Aorta (tissue), 5 donors: ENCODE data around the gene EVI5. TPM values are rescaled to one million over a fixed set of nuclear protein-coding genes. Genes with fewer than 3 reads are reported as not detected.

Experiments
- ATAC-seq: fragments of 200-7000 bp; cut with Tn5 transposase; one replicate; pipeline ENCODE4 v1.9.1; 2022; ENCODE audit warnings: moderate library complexity; ENCODE audit not compliant: low FRiP score
- DNase-seq, 2 donors: peaks; one replicate each; pipeline ENCODE4 v3.0.0-alpha.2; 2020
- H3K27ac ChIP-seq, 2 donors: one replicate each; pipeline ENCODE4 v1.5.1; 2013; ENCODE audit warnings: low read length in 2 of 2, mild to moderate bottlenecking in 2 of 2, moderate library complexity in 2 of 2, control low read depth in 1 of 2, inconsistent platforms in 1 of 2, low read depth in 1 of 2
- H3K27me3 ChIP-seq, 2 donors: one replicate each; pipeline ENCODE4 v1.6.1; 2013; ENCODE audit warnings: control low read depth in 1 of 2, low read length in 1 of 2, mild to moderate bottlenecking in 1 of 2, moderate library complexity in 1 of 2; ENCODE audit not compliant: insufficient read depth in 2 of 2, control insufficient read depth in 1 of 2
- H3K36me3 ChIP-seq, 2 donors: one replicate each; pipeline ENCODE4 v1.6.1; 2013; ENCODE audit warnings: control low read depth in 1 of 2, low read length in 1 of 2, mild to moderate bottlenecking in 1 of 2; ENCODE audit not compliant: insufficient read depth in 2 of 2, control insufficient read depth in 1 of 2
- H3K4me1 ChIP-seq, 2 donors: one replicate each; pipeline ENCODE4 v1.6.1; 2013; ENCODE audit warnings: low read length in 2 of 2, control low read depth in 1 of 2, mild to moderate bottlenecking in 1 of 2, moderate library complexity in 1 of 2; ENCODE audit not compliant: insufficient read depth in 2 of 2, control insufficient read depth in 1 of 2
- H3K4me3 ChIP-seq, 2 donors: one replicate each; pipeline ENCODE4 v1.5.1; 2013; ENCODE audit warnings: low read length in 2 of 2, control low read depth in 1 of 2, mild to moderate bottlenecking in 1 of 2
- H3K9me3 ChIP-seq: one replicate; pipeline ENCODE4 v1.6.1; 2013; ENCODE audit warnings: mild to moderate bottlenecking, low read length; ENCODE audit not compliant: control insufficient read depth
- WGBS, 2 donors: extraction: QIAGEN DNeasy Blood & Tissue Kit; methylation state at CpG; one replicate each; pipeline ENCODE4 v1.1.7; 2013; 5-methylcytosine and 5-hydroxymethylcytosine counted together
- intact Hi-C, 2 donors: fragments of 100-400 bp; cut with DNase I; formaldehyde crosslinking; loops; one replicate each; pipeline versions ENCODE4 v1.14.2 to v1.15.0; 2022
- polyA plus RNA-seq, 2 donors: library from polyadenylated mRNA; stranded (reverse); fragments of 200-250 nt; gene quantifications; one replicate each; pipeline ENCODE4 v1.2.3, GENCODE V29; 2013
- total RNA-seq, 2 donors: library from RNA; stranded (reverse); fragmentation: NEBNext Ultra II Directional; extraction: Animal tissue kit (Norgen Biotek cat#: 25700); gene quantifications; one replicate each; pipeline ENCODE4 v1.2.1, GENCODE V29; 2021
- donor health status: healthy with polysubstance abuse.
- donor health status: Bipolar disorder and iron deficiency.
- donor health status: DM: no; HTN: no; CAD: no.
- donor health status: DM: no; HTN: no; CAD: no.
- donor health status: DM: yes; HTN: yes; CAD: no.

EVI5 gene
- total and polyA plus RNA-seq, 4 donors, result 8.3 to 54.7 (median 29.0) TPM

DNA sequence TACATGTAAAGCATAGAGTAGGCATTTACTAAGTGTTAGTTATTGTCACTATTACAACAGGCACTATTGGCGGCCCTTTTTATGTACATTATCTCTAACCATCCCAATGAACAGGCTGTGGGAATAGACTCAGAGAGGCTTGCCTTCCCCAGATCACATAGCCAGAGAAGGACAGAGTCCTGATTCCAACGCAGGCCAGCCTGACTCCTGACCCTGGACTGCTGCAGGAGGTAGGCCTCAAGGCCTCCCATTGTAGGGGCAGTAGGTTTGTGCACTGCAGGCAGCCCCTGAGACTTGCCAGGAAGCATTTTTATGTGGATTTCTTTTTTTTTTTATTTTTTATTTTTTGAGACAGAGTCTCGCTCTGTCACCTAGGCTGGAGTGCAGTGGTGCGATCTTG, 291.8 kb downstream of the EVI5 start:
- no peaks in the 10 kb centered on the region for H3K27me3 ChIP-seq
- ATAC-seq (no peak), DNase-seq (no peak)
- 94 to 99% methylated on average over 4 of the region's 4 CpGs for WGBS, 2 donors
- no peaks in the 10 kb centered on the region for H3K36me3 ChIP-seq
- no peak overlapping the region for H3K4me3 ChIP-seq
- no peaks in the 10 kb centered on the region for H3K4me1 ChIP-seq
- peaks cover 1% of the 10 kb centered on the region for H3K9me3 ChIP-seq
- intact Hi-C loops, result no loop called here
- H3K27ac ChIP-seq, result no peak overlapping the region

DNA sequence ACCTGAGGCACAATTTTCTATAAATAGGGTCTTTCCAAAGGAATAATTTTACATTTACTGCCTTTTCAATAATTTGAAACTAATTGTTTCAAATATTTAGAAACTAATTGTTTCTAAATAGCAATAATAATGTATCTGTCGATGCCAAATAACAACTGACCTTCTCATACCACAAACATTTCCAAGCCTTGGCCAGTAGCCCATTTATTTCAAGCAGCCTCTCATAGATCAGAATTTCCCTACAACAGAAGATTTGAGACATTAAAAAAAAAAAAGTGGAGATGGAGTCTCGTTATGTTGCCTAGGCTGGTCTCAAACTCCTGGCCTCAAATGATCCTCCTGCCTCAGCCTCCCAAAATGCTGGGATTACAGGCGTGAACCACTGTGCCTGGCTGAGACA, 296.1 kb downstream of the EVI5 start:
- no peak overlapping the region for H3K4me3 ChIP-seq
- DNase-seq (no peak), ATAC-seq (no peak)
- intact Hi-C loops, result no loop called here
- no peaks in the 10 kb centered on the region for H3K36me3 ChIP-seq
- no peaks in the 10 kb centered on the region for H3K27me3 ChIP-seq
- 80 to 86% methylated on average over 3 of the region's 3 CpGs for WGBS, 2 donors
- H3K9me3 ChIP-seq, result peaks cover 1% of the 10 kb centered on the region
- H3K4me1 ChIP-seq, result no peaks in the 10 kb centered on the region
- H3K27ac ChIP-seq, result no peak overlapping the region

DNA sequence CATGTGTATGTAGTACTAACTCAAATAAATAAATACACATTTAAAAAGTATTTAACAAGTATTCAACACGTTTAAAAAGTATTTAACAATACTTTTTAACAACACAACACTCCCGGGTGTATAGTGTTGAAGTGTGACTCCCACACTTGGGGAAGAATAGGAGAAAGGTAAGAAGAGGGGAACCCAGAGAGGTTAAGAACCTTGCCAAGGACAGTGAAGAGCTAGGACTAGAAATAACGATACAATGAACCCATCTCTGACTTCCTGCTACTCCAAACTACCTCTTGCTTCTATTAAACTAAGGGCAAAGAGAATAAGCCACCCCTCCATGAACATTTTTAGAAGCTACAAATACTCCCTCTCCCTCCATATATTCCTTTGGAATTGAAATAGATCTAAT, 296.5 kb downstream of the EVI5 start:
- peaks cover 0 to 2% of the 10 kb centered on the region in 2 donors for H3K27me3 ChIP-seq
- no peak for ATAC-seq
- WGBS, 2 donors, result 59 to 79% methylated on average over 3 of the region's 3 CpGs
- H3K4me1 ChIP-seq, result no peaks in the 10 kb centered on the region
- intact Hi-C loops, result no loop called here
- H3K9me3 ChIP-seq, result peaks cover 1% of the 10 kb centered on the region
- H3K36me3 ChIP-seq, result no peaks in the 10 kb centered on the region
- no peak overlapping the region for H3K4me3 ChIP-seq
- no peak for DNase-seq
- no peak overlapping the region for H3K27ac ChIP-seq

DNA sequence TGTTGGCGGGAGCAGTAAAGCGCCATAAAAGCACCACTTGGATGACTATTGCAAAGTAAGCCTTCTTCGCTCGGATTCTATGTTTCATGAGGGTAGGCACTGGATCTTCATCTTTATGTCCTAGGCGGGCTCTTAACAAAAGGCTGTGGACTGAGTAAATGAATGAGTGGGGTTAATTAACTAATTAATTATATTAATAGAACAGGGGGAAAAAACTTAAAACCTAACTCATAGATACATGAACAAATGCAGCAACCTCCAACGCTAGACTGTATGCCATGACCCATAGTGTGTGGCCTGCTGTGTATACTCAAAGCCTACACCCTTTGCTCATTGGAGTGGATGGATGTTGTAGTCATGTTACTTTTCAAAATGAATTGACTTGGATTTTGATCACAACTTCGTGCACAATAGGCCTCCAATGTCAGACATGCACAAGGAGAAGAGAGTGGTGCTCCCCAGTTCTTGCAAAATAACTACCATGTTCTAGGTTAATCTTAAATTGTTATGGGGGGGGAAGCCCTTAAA, 297.8 kb downstream of the EVI5 start:
- H3K4me3 ChIP-seq, result no peak overlapping the region
- H3K9me3 ChIP-seq, result no peaks in the 10 kb centered on the region
- H3K36me3 ChIP-seq, result no peaks in the 10 kb centered on the region
- no peak for ATAC-seq
- intact Hi-C loops, result no loop called here
- WGBS, 2 donors, result 78 to 81% methylated on average over 7 of the region's 7 CpGs
- no peak for DNase-seq
- no peak overlapping the region for H3K27ac ChIP-seq
- H3K4me1 ChIP-seq, result no peaks in the 10 kb centered on the region
- peaks cover 0 to 2% of the 10 kb centered on the region in 2 donors for H3K27me3 ChIP-seq

DNA sequence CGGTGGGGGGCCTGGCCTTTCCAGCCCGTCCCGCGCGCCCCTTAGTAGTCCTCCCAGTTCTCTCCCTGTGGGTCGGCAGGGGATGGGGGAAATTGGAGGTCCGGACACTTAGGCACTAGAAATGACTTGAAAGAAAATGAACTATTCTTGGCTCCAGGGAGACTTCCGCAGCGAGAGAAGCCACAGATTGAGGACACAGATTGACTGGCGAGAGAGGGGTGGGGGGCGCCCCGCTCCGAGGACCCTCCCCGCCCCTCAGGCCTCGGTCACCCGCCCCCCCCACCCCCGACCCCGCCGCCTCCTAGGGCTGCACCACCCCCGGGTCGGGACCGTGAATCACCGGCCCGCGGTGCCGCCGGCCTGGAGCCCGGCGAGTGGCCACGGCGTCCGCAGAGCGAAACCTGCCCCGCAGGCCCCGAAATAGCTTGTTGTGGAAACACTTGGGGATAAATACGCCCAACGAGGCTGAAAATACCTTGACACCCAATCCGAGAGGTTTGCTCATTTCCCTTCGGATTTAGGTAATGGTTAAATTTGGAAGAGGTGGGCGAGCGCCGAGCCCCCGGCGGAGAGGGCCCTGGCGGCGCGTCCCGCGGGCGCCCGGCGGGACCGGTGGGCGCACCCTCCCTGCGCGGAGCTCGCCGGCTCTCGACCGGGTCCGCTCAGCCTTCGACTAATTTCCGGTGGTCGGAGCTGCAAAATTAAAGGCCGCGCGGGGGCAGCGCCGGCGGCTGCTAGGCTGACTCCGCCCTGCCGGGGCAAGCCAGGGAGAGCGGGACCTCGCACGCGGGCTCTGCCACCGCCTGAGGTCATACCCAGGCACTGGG, 298.4 kb downstream of the EVI5 start, which contains the start of gene GFI1:
TSS of gene GFI1 (minus strand) at position 675 of the 827 bp plus-strand sequence. CDS start 3,438 bp downstream, outside the sequence.
- H3K9me3 ChIP-seq, result no peaks in the 10 kb centered on the region
- intact Hi-C loops, result no loop called here
- H3K27ac ChIP-seq, result no peak within 1 kb of the TSS
- peaks cover 0 to 2% of the 10 kb centered on the region in 2 donors for H3K27me3 ChIP-seq
- peak within 1 kb of the TSS; percentile 8 to 16 for H3K4me3 ChIP-seq
- DNase-seq (peak in 1 of 2 donors; percentile 59), ATAC-seq (no peak)
- H3K4me1 ChIP-seq, result no peaks in the 10 kb centered on the region
- H3K36me3 ChIP-seq, result no peaks in the 10 kb centered on the region
- 4 to 5% methylated on average over 66 to 77 of the region's 77 CpGs for WGBS, 2 donors

DNA sequence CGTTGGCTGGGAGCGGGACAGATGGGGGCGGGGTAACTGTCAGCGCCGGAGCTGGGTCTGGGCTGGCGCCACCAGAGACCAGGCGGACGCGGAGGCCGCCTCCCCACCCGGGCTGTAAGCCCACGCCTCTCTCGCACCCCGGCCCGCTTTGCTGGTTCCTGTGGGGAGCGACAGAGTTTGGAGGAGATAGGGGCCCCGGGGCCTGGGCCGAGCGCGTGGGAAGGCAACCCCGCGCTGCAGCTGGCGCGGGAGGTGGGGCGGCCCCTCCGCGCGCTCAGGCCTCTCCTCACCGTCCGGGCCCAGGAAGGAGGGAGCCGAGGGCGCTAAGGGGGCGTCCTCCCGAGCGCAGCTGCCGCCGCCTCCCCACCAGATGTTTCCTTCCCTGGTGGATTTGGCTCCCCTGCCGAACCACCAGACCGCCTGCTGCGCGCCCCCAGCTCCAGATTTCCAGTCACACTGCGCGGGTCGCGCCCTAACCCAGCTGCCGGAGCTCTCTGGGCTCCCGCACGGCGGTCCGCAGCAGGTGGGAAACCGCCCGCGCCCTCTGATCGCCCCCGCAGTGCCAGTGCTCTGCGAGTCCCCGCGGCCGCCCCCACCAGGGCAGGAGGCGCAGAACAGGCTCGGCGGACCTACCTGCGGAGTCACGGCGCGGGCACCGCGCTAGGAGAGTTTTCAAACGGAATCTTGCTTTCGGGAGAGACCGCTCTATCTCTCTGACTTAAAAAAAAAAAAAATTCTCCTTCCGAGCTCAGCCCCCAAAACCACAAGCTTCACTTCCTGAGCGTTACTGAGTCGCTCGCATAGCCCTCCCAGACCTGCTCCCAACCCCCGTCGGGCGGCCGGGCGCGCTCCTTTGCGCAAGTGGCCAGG, 299.3 kb downstream of the EVI5 start:
- H3K4me1 ChIP-seq, result no peaks in the 10 kb centered on the region

DNA sequence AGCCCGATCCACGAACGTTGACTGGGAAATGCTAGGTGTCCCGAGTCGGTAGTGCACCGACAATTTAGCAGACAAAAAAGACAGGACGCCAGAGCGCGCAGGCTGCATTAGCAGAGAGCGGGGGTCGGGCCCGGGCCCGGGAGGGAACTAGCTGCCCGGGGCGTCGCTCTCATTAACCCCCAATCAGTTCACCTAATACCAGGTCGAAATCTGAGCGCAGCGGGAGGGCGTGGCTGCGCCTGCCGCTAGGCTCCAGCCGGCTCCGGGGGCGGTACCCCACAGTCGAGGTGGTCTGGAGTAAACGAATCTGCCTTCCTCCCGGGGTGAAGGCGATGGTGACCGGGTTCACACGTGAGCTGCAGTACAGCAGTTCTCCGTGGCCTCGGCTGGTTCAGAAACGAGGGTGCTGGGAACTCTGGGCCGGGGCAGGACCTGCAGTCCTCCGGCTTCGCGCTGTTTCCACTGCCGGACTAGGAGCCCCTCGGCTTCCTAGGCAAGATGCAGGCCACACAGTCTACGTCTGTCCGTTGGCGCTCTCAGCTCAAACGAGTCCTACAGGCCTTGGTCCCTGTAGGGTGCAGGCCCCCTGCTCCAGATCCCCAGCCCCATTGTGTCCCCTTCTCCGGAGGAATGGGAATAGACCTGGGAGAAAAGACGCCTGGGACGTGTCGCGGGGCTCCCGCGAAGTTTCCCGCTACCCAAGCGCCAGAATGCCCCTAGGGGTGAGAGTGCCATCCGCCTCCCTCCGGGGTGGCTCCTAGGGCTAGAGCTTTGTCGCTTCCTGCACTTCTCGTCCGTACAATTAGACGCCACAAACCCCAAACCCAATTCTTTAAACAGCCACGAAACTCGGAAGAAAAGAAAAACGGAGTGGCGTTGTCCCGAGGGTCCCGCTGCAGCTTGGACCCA, 300.2 kb downstream of the EVI5 start:
- no peaks in the 10 kb centered on the region for H3K9me3 ChIP-seq
- H3K4me3 ChIP-seq, result peak overlapping the region; percentile 6 to 8
- no peak overlapping the region for H3K27ac ChIP-seq
- ATAC-seq, result peak; percentile 36
- peaks cover 0 to 2% of the 10 kb centered on the region in 2 donors for H3K27me3 ChIP-seq
- H3K4me1 ChIP-seq, result no peaks in the 10 kb centered on the region
- intact Hi-C loops, result no loop called here
- 2 to 4% methylated on average over 65 of the region's 65 CpGs for WGBS, 2 donors
- DNase-seq, result peak; percentile 54 to 78
- no peaks in the 10 kb centered on the region for H3K36me3 ChIP-seq

More for the DNA sequence above, 299.3 kb downstream of the EVI5 start:
- intact Hi-C loops, result no loop called here
- Histone ChIP-seq H3K36me3 (no peaks in the 10 kb centered on the region), H3K27me3 (peaks cover 0 to 2% of the 10 kb centered on the region in 2 donors), H3K27ac (no peak overlapping the region), H3K9me3 (no peaks in the 10 kb centered on the region), H3K4me3 (peak overlapping the region; percentile 8 to 16)
- ATAC-seq (peak; percentile 30), DNase-seq (peak; percentile 62 to 81)
- WGBS, 2 donors, result 1 to 2% methylated on average over 75 to 82 of the region's 82 CpGs
